HG02642 (cell line): ENCODE measurements around the gene SFN.
A peak's percentile ranks its signal among the peaks of the same experiment; 100 is the strongest.
"Not testable (repeated sequence)": the region's sequence is repeated elsewhere in the genome, so short reads cannot be mapped to it uniquely, and the experiment has no call there.

Experiments used
- ATAC-seq: cut with Tn5 transposase; IDR thresholded peaks from one replicate; pipeline ENCODE4 v1.9.1; 2021; ENCODE audit warnings: mild to moderate bottlenecking; ENCODE audit not compliant: unreplicated experiment, poor library complexity

The SFN gene

DNA sequence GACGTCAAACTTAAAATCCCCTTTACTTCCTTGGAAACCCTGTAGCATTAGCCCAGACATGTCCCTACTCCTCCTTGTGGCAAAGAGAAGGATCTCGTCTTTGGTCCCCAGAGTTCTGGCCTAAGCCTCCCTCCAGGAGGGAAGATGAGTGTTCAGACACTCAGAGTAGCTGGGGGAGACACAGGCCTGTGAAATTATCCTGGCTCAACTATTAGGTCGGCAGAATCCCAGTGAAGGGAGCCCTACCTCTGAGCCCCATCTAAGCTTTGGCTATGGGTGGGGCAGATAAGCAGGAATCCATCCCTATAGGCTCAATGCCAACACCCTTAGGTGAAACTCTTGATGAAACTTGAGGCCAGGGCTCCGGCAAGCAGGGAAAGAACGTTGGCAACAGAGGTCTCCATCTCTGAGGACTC lies 1.7 kb upstream of the SFN start:
- ATAC-seq: no peak

GRCh38 chr1:26861889-26862378 lies 1.0 kb upstream of the SFN start:
- no peak for ATAC-seq

DNA sequence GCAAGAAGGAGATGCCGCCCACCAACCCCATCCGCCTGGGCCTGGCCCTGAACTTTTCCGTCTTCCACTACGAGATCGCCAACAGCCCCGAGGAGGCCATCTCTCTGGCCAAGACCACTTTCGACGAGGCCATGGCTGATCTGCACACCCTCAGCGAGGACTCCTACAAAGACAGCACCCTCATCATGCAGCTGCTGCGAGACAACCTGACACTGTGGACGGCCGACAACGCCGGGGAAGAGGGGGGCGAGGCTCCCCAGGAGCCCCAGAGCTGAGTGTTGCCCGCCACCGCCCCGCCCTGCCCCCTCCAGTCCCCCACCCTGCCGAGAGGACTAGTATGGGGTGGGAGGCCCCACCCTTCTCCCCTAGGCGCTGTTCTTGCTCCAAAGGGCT lies 732 bp downstream of the SFN start:
- ATAC-seq: no peak

GRCh38 chr1:26864610-26865480 lies 1.9 kb downstream of the SFN start:
- ATAC-seq: peak; percentile 92

DNA sequence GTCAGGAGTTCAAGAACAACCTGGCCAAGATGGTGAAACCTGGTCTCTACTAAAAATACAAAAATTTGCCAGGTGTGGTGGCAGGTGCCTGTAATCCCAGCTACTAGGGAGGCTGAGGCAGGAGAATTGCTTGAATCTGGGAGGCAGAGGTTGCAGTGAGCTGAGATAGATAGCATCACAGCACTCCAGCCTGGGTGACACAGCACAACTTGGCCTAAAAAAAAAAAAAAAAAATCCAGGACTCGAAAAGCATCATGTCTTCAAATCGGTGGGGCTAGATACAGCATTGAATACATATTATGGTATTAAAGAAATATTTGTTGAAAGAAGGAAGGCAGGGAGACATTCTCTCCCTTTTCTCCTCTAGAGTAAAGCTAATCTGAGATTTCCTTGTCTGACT lies 10.1 kb downstream of the SFN start:
- ATAC-seq: not testable (repeated sequence)

DNA sequence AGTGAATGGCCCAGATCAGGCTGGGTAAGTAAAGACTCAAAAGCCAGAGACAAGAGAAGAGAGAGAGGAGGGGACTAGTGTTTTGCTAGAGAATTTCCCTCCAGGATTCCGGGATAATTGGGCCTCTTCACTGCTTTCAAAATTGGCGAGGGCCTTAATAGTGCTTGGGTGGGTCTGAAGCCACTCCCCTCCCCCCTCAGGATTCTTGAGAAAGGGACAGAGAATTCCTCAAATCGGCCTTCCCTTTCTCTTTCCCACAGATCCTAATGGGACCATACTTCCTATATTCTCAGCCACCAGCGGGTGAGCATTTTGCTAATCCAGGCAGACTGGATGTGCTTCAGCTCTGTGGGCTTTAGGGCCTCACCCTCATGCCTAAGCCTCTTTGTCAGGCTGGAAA lies 11.9 kb downstream of the SFN start:
- no peak for ATAC-seq

DNA sequence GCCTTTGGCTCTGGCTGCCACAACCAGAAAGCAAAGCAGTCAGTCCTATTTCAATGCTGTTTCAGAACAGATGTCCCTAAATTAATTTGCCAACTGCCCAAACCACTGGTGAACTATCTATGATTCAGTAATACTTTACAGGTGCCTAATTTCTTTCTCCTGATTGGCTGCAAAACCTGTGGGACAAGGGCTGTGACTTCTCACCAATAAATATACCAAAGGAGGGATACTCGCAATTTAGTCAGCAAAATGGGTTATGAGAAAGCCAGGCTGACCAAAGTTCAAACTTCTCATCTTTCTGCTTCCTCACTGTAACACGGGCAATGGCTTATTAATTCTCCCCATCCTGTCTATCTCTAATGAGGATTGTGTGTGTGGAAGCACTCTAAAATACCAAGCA lies 14.4 kb downstream of the SFN start:
- ATAC-seq: no peak

- no peak for ATAC-seq
Observed at GRCh38 chr1:26879793-26880192, 16.8 kb downstream of the SFN start.

GRCh38 chr1:26881611-26882010 lies 18.7 kb downstream of the SFN start:
- not testable (repeated sequence) for ATAC-seq

GRCh38 chr1:26882696-26883463 lies 19.9 kb downstream of the SFN start:
- ATAC-seq: no peak

GRCh38 chr1:26887125-26887524 lies 24.2 kb downstream of the SFN start:
- no peak for ATAC-seq

DNA sequence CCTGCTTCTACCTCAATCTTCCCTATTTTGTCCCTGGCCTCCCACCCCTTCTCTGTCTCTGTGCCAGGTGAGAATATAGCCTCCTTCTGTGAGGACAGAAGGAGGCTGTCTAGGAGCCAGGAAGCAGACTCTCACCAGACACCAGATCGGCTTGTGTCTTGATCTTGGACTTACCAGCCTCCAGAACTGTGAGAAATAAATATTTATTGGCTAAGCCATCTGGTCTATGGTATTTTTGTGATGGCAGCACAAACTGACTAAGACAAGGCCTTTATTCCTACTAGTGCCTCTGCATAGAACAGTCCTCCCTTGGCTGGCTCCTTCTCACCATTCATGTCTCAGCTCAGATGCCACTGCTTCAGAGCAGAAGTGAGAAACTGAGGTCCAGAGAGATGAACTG lies 25.3 kb downstream of the SFN start:
- ATAC-seq: no peak

DNA sequence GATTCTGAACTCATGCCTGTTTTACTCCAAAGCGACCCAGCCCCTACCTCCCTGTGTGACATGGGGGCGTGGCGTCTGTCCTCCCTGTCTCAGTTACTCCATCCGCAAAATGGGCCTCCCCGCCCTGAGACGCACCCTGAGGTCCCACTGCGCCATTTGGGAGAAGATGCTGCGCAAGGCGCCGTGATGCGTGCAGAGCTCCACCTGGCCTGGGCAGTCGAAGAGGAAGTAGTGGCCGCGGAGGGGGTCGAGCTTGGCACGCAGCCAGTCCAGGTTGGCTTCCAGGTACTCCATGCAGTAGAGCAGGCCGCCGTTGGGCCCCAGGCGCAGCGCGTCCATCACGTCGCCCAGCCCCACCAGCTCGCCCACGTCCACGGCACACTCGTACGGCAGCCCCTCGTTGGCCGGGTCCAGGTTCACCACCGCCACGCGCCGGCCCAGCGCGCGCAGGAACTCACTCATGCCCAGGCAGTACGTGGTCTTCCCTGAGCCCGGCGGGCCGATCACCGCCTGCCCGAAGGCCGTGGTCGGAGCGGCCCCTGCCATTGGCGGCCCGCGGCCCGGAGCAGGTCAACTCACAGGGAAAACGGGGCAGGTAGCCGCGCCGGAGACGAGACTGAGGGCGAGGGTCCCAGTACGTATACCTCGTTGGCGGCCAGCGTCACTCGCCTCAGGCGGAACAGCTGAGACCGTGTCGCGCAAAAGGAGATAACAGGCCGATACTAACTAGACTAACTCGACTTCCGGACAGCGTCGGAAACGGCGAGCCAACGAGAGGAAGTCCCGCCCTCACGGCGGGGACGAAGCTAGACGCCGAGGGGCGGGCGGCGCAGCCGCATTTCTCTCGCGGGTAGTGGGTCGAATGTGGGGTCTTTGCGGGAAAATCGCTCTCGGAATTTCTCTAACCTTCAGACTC lies 26.9 kb downstream of the SFN start, which contains the start of gene GPN2:
TSS of gene GPN2 (minus strand) at position 733 of the 916 bp plus-strand sequence. CDS start at position 546, 187 bp downstream.
- peak; percentile 88 for ATAC-seq

DNA sequence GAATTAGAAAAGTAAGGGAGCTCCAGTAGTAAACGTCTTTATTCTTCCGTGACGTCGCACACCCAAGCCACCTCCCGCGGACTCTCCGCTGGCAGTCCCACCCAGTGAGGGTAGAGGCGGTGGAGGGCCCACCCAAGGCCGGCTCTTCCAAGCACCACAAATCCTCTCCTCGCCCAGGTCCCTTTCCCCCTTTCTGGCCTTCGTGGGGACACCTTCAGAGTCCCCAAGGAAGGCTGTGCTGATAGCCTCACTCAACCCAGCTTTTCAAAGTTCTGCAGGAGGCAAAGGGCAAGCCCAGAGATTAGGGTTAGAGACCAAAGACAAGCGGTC lies 27.5 kb downstream of the SFN start:
- ATAC-seq: peak; percentile 27

GRCh38 chr1:26894263-26894662 lies 31.3 kb downstream of the SFN start:
- no peak for ATAC-seq

GRCh38 chr1:26897351-26897750 lies 34.4 kb downstream of the SFN start:
- ATAC-seq: no peak

DNA sequence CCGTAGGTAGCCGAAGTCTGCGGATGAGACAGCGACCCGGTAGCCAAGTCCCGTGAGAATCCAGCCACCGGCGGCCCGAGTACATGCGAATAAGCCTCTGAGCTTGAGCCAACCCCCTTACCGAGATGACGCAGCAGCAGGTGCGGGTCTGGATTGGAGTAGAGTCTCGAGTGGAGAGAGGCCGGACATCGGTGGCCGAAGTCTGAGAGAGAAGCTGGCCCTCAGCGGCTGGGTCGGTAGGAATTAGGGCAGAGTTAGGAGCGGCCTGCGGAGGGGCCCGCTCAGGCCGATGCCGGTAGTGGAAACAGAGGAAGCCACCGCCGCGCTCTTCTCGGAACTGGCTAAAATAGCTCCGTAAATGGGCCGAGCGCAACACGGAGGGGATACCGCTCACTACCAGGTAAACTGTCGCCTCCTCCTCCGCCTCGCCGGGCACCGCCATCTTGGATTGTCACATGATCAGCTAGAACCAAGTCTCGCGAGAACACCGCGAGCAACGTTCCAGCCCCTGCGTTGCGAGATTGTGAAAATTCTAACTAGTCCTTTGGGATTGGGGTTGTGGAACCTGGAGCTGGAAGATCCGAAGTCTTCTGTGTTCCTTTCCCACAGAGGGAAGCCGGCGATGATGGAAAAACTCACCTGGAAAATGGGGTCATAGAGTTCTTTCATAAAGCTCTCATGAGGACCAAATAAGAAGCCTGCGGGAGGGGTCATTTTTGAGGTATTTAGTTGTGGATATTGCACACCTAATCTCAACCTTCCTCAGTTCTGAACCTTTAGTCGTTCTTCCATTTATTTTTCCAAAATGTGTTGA lies 37.3 kb downstream of the SFN start, which contains the start of gene GPATCH3:
TSS of gene GPATCH3 (minus strand) at position 467 of the 814 bp plus-strand sequence. CDS start at position 442, 25 bp downstream.
- ATAC-seq: peak; percentile 85

GRCh38 chr1:26900815-26901511 lies 38.0 kb downstream of the SFN start:
- ATAC-seq: no peak
